A549 (cell line): ENCODE results near the gene MLLT1.

Experiments
- EP300 ChIP-seq, 2 experiments: fragments of >200 bp; sonication (Bioruptor Twin); formaldehyde crosslinking; IDR thresholded peaks; 2 replicates in 1 of 2; 3 replicates in 1 of 2; pipeline ENCODE4 v1.6.1; 2016 to 2017
- KDM5A ChIP-seq: fragments of 200-600 bp; sonication (generic); IDR thresholded peaks from 2 replicates; pipeline ENCODE4 v1.6.1; 2016; ENCODE audit warnings: antibody characterized with exemption, mild to moderate bottlenecking
- REST ChIP-seq: fragments of 200-600 bp; sonication (generic); IDR thresholded peaks from 2 replicates; pipeline ENCODE4 v1.6.1; 2016; ENCODE audit warnings: antibody characterized with exemption, mild to moderate bottlenecking, moderate library complexity
- ZC3H11A ChIP-seq: fragments of 450-650 bp; IDR thresholded peaks from 2 replicates; pipeline ENCODE4 v1.6.1; 2014; ENCODE audit warnings: antibody characterized with exemption, mild to moderate bottlenecking

- TF ChIP-seq EP300 (IDR thresholded peaks at IDR 0.05) (no peak), KDM5A (no peak), ZC3H11A (no peak), REST (no peak)
Measured at GRCh38 chr19:6263735-6264444, 15.9 kb downstream of the MLLT1 start.
